Activated CD4-positive, alpha-beta T cell treated with anti-CD3 and anti-CD28 coated beads, Interleukin-2, Interleukin-6, amounts not matched to agents 100 ng/mL and 50 ng/mL, durations not matched to agents 16 hours and 8 hours (primary cell): Measurements from ENCODE around the gene KDM3B.
"Not testable (repeated sequence)": the region's sequence is repeated elsewhere in the genome, so short reads cannot be mapped to it uniquely, and the experiment has no call there.

Source experiments
- DNase-seq: peaks from one replicate; pipeline ENCODE4 v3.0.0-alpha.2; 2020

The KDM3B gene

GRCh38 chr5:138351517-138351916 is 968 bp upstream of the KDM3B start:
- DNase-seq = no peak

- peak; percentile 74 for DNase-seq
Observed at GRCh38 chr5:138352722-138353559, 456 bp downstream of the KDM3B start.

GRCh38 chr5:138353560-138354080 is 1.1 kb downstream of the KDM3B start:
- DNase-seq = peak; percentile 49

GRCh38 chr5:138354387-138354786 is 1.9 kb downstream of the KDM3B start:
- no peak for DNase-seq

- DNase-seq = peak; percentile 86
Observed at GRCh38 chr5:138354926-138355378, 2.5 kb downstream of the KDM3B start.

GRCh38 chr5:138359621-138360020 is 7.1 kb downstream of the KDM3B start:
- no peak for DNase-seq

- no peak for DNase-seq
Observed at GRCh38 chr5:138360941-138361452, 8.5 kb downstream of the KDM3B start.

GRCh38 chr5:138364576-138364975 is 12.1 kb downstream of the KDM3B start:
- no peak for DNase-seq

GRCh38 chr5:138366632-138367382 is 14.3 kb downstream of the KDM3B start:
- DNase-seq = no peak

- no peak for DNase-seq
Observed at GRCh38 chr5:138369261-138369660, 16.8 kb downstream of the KDM3B start.

- DNase-seq = no peak
Observed at GRCh38 chr5:138369706-138370105, 17.2 kb downstream of the KDM3B start.

GRCh38 chr5:138370537-138370936 is 18.1 kb downstream of the KDM3B start:
- DNase-seq = no peak

GRCh38 chr5:138371454-138371853 is 19.0 kb downstream of the KDM3B start:
- no peak for DNase-seq

- peak; percentile 15 for DNase-seq
Observed at GRCh38 chr5:138372225-138372624, 19.7 kb downstream of the KDM3B start.

- DNase-seq = no peak
Observed at GRCh38 chr5:138372653-138373052, 20.2 kb downstream of the KDM3B start.

GRCh38 chr5:138382347-138382746 is 29.9 kb downstream of the KDM3B start:
- DNase-seq = no peak

- no peak for DNase-seq
Observed at GRCh38 chr5:138385660-138386059, 33.2 kb downstream of the KDM3B start.

- no peak for DNase-seq
Observed at GRCh38 chr5:138386290-138386689, 33.8 kb downstream of the KDM3B start.

GRCh38 chr5:138389332-138389731 is 36.8 kb downstream of the KDM3B start:
- DNase-seq = no peak

- DNase-seq = not testable (repeated sequence)
Observed at GRCh38 chr5:138389911-138390310, 37.4 kb downstream of the KDM3B start.

GRCh38 chr5:138391859-138392386 is 39.4 kb downstream of the KDM3B start:
- no peak for DNase-seq

GRCh38 chr5:138402640-138403039 is 50.2 kb downstream of the KDM3B start:
- DNase-seq = peak; percentile 41

GRCh38 chr5:138408023-138408422 is 55.5 kb downstream of the KDM3B start:
- DNase-seq = peak; percentile 63
